Germinal center (tissue), 1 donor: ENCODE data around the gene TAS2R3.
A peak's percentile ranks its signal among the peaks of the same experiment; 100 is the strongest.
"Not testable (repeated sequence)": the region's sequence is repeated elsewhere in the genome, so short reads cannot be mapped to it uniquely, and the experiment has no call there.

Experiments
- DNase-seq: peaks from one replicate; pipeline ENCODE4 v3.0.0; 2012; ENCODE audit warnings: mixed read lengths, low spot score

TAS2R3 gene, protein sequence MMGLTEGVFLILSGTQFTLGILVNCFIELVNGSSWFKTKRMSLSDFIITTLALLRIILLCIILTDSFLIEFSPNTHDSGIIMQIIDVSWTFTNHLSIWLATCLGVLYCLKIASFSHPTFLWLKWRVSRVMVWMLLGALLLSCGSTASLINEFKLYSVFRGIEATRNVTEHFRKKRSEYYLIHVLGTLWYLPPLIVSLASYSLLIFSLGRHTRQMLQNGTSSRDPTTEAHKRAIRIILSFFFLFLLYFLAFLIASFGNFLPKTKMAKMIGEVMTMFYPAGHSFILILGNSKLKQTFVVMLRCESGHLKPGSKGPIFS

DNA sequence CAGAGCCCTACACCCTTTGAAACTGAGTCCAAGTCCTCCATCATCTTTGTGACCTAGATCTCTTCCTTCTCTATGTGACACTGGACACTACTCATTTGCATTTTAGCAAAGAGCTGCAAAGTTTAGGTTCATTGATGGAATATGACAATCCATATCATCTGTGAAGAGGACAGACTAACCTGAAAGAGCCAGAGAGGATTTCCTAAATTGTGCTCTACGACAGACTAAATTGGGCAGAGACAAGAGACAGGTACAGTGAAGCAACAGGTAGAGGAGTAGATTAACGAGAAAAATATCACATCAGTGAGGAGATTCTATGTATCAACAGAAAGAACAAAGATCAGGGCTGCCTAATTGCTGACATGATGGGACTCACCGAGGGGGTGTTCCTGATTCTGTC lies at the start of gene TAS2R3:
Gene TAS2R3, plus strand, starts transcription at position 301 of the 400 bp plus-strand sequence. Its CDS starts 62 bp downstream, at position 363.
- no peak for DNase-seq

- no peak for DNase-seq
Observed at GRCh38 chr7:141714571-141714970, 49.3 kb upstream of the TAS2R3 start.

GRCh38 chr7:141715018-141715417 lies 48.9 kb upstream of the TAS2R3 start:
- no peak for DNase-seq

DNA sequence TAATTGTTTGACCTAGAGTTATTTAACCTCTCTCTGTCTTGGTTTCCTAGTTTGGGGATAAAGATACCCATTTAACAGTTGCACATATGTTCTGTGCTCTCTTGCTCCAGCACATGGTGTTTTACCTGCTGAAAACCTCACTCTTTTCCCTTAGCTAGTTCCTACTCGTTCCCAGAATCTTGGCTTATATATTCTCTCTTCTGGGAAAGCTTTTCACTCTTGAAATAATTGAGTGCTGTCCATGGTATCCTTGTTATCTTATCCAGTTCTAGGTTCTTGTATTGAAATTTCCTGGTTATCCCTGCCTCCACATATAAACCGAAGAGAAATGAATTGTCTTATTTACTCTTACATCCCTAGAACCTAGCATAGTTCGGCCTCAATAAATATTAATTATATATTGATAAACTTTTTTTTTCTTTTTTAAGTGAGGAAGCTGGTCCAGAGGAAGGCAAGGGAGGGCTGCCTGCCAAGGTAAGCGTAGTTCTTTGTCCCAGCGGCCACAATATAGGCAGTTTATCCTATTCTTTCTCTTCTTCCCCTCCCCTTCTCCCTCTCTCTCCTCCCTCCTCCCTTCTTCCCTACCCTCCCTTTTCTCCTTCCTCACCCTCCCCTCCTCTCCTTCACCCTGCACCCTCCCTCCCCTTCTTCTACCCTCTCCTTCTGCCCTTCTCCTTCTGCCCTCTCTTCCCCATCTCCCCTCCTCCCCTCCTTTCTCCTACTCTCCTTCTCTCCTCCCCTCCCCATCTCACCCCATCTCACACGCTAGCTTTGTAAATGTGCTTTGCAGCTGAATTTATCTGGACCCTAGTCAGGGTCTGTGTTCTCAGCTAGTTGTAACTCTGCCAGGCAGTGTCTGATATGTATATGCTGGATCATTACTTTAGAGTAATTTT lies 47.9 kb upstream of the TAS2R3 start:
- DNase-seq: no peak

DNA sequence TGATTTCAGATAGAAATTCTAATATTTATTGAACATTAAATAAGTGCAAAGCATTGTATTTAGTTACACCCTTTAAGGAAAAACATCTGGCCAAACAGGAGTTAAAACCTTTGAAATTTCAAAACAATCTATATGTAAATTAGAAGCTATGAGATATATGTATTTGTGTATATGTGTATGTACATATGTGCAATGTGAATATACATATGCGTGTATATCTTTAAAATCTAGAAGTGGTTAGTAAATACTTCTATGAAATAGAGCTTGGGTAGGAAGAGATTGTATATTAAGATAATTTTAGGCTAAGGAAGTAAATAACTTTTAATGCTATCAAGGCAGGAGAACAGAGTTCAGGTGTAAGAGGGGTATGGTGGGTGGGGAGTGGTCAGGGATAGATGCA lies 46.4 kb upstream of the TAS2R3 start:
- no peak for DNase-seq

GRCh38 chr7:141722529-141722928 lies 41.4 kb upstream of the TAS2R3 start:
- DNase-seq: no peak

DNA sequence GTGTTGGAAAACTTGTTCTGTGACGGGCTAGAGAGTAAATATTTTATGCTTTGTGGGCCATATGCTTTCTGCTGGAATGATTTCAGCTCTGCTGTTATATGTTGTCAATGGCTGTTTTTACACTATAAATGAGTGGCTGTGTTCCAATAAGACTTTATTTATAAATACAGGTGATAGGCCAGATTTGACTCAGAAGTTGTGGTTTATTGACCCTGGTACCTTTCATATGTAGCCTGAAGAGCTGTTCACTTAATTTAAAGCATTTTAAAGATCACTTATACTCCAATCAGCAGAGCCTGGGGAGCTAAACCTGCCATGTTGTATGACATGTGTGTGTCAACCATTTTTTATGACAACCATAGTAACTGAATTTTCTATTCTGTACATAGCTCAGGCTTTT lies 34.9 kb upstream of the TAS2R3 start:
- no peak for DNase-seq

DNA sequence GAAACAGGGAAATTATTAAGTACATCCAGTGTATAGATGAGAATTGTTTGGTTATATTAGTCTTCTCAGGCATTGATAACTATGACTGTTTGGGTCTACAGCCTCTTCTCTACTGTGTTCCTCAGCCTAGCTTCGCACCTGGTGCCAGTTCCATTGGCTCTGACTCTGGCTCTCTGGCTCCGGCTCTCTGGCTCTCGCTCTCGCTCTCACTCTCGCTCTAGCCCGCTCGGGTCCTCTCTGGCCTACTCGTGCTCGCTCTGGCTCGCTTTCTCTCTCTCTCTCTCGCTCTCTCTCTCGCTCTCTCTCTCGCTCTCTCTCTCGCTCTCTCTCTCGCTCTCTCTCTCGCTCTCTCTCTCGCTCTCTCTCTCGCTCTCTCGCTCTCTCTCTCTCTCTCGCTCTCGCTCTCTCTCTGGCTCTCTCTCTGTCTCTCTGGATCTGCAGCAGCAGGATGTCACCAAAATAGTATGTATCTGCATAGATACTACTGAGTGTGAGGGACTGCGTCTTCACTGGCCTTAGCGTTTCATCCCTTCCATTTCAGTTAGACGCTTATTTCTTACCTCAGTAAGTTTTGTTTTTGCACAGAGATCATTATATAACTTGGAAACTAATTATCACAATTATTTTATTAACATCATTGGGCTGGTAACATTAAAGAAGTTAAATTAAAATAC lies 32.3 kb upstream of the TAS2R3 start:
- DNase-seq: no peak

DNA sequence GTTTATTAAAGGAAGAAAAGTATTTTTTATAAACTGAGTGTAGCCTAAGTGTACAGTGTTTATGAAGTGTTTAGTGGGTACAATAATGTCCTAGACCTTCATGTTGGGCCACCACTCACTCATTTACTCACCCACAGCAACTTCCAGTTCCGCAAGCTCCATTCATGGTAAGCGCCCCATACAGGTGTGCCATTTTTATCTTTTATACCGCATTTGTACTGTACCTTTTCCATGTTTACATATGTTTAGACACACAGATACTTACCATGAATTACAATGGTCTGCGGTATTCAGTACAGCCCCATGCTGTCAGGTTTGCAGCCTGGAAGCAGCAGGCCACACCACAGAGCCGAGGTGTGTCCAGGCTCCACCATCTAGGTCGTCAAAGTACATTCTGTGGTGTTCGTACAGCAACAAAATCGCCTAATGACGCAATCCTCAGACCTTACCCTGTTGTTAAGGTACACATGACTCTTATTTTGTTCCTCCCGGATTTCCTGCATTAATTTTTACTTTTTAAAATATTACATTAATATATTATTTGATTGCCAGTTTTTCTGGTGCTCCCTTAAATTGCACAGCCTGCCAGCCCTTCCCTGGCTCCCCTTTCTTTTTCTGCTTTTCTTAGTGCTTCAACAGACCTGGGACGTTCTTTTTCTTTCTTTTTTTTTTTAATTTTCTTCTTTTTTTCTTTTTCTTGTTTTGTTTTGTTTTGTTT lies 26.6 kb upstream of the TAS2R3 start:
- DNase-seq: no peak

GRCh38 chr7:141737836-141738591 lies 25.9 kb upstream of the TAS2R3 start, which contains the start of gene SSBP1:
TSS of gene SSBP1 (plus strand) at chr7:141738358. CDS start at chr7:141739167, 809 bp downstream.
- DNase-seq: peak; percentile 82

DNA sequence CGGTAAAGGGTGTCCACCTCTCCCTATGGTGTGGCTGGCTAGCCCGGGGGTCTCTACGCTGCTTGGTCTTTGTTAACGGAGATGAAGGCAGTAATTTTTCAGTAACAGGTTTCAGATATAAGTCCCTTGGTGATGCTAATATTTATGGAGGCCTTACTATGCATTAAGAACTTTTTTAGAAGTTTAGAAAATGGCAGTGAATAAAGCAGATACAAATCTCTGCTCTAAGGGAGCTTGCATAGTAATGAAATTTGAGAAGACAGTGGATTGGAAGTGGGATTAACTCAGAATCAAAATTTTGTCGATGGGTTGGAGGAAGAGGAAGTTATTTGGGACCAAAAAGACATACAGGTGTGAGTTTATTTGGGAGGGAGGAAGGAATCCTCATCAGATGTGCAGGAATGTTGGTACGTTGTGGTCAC lies 25.3 kb upstream of the TAS2R3 start:
- no peak for DNase-seq

DNA sequence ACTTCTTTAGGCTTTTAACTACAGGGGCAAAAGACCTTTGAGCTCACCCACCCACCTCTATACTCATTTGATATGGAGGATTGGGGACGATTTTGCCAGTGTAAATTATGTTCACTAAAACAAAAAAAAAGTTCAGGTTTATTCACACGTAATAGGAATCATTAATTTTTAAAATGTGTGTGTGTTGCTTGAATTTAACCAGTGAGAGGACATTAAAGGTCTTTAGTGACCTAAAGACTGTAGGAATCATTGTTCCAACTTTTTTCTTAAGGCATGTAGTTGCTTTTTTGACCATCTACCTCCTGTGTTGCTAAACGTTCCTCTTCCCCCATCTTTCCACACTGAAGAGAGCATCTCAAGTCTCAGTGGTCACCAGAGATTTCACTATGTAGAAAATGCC lies 24.6 kb upstream of the TAS2R3 start:
- DNase-seq: no peak

GRCh38 chr7:141742229-141742628 lies 21.7 kb upstream of the TAS2R3 start:
- no peak for DNase-seq

DNA sequence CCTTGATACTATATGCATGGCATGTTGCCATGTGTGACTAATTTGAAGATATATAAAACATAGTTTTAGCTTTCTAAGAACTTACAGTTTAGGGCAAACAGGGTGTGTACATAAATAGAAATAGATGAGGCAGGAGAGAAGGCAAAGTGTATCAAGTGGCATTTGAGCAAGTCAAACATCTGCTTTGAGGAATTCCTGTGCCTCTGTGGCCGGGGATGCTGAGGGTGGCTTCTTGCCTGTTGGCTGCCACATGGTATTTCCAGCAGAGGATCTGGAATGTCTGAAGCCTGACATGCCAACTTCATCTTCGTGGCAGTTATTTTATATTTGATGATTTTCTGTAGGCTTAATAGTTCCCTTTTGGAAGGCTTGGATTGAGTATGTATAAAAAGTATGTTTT lies 19.8 kb upstream of the TAS2R3 start:
- no peak for DNase-seq

GRCh38 chr7:141748396-141748795 lies 15.5 kb upstream of the TAS2R3 start:
- no peak for DNase-seq

- DNase-seq: not testable (repeated sequence)
Observed at GRCh38 chr7:141751904-141752303, 12.0 kb upstream of the TAS2R3 start.

- no peak for DNase-seq
Observed at GRCh38 chr7:141752634-141753033, 11.3 kb upstream of the TAS2R3 start.

GRCh38 chr7:141754939-141755338 lies 9.0 kb upstream of the TAS2R3 start:
- no peak for DNase-seq

DNA sequence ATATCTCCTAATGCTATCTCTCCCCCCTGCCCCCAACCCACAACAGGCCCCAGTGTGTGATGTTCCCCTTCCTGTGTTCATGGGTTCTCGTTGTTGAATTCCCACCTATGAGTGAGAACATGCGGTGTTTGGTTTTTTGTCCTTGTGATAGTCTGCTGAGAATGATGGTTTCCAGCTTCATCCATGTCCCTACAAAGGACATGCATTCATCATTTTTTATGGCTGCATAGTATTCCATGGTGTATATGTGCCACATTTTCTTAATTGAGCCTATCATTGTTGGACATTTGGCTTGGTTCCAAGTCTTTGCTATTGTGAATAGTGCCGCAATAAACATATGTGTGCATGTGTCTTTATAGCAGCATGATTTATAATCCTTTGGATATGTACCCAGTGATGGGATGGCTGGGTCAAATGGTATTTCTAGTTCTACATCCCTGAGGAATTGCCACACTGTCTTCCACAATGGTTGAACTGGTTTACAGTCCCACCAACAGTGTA lies 6.2 kb downstream of the TAS2R3 start:
- DNase-seq: not testable (repeated sequence)

DNA sequence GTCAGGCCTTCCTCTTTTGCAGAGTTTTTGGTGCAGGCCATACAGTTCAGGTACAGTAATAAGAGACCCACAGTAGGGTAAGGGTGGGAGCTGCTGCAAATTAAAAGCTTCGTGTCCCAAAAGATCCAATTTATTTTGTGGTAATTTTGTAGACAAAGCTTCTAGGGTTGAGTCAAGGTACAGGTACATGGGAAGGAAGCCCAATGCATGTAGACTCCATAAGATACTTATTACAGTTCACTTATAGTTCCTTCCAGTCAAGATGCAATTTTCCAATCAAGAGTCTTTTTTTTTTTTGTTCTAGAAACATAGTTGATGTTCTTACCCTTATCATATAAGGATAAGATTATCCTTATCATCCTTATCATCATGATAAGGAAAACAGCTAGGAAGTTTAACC lies 12.5 kb downstream of the TAS2R3 start, which contains the start of gene TAS2R4:
Gene TAS2R4, plus strand, starts transcription at position 301 of the 400 bp plus-strand sequence. CDS start 1,815 bp downstream, outside the sequence.
- DNase-seq: no peak
